ENCODE results near the gene TMEM123.

Gene TMEM123

DNA sequence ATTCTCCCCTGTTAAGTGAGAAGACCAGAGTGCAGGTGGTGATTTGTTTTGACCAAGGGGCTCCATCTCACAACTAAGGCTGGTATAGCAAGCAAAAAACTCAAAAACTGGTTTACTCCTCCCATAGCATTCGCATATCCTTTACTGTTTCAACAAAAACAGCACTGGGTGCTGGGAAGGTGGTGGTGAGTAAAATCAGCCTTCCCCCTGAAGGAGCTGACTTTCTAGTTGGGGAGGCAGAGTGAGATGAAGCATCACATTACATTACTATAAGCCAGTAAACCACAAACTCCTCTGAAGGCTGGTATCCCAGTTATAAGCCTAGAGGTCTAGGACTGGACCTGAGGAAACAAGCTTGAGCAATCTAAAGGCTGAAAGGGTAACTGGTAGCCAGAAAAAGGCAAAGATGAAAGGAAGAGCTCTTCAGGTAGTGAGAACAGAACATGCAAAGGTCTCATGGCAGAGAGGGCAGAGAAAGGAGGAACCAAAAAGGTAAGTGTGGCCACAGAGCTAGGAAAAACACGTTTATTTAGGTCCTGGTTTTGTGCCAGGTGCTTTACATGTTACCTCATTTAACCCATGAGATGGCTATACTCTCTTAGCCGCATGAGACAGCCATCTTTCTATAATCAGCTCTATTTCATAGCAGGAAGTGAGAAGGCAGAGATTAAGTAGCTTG is 22.3 kb downstream of the TMEM123 start:
- TF ChIP-seq, protein P1, sequence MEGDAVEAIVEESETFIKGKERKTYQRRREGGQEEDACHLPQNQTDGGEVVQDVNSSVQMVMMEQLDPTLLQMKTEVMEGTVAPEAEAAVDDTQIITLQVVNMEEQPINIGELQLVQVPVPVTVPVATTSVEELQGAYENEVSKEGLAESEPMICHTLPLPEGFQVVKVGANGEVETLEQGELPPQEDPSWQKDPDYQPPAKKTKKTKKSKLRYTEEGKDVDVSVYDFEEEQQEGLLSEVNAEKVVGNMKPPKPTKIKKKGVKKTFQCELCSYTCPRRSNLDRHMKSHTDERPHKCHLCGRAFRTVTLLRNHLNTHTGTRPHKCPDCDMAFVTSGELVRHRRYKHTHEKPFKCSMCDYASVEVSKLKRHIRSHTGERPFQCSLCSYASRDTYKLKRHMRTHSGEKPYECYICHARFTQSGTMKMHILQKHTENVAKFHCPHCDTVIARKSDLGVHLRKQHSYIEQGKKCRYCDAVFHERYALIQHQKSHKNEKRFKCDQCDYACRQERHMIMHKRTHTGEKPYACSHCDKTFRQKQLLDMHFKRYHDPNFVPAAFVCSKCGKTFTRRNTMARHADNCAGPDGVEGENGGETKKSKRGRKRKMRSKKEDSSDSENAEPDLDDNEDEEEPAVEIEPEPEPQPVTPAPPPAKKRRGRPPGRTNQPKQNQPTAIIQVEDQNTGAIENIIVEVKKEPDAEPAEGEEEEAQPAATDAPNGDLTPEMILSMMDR (IDR thresholded peaks at IDR 0.05; ENCODE audit: extremely low read depth, missing control alignments) = no peak
- peak; percentile 45 for DNase-seq (ENCODE audit: low spot score)

DNA sequence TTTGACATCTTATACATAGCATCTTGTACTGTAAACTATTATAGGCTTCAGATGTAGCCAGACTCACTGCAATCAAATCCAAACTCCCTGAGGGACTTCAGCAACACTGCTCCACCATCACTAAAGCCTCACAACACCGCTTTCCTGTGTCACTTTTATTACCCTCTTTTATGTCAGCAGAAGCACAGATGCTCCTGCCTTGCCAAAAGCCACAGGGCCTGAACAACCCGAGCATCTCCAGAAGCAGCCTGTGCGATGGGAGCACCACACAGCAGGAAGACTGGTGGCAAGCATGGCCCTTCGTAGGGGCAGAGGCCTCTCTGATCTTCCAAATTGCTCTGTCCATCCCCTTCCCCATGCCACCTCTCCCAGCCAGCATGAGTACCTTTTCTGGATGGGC is 22.9 kb downstream of the TMEM123 start:
- TF ChIP-seq, protein P1 (IDR thresholded peaks at IDR 0.05; ENCODE audit: extremely low read depth, missing control alignments) = no peak
- DNase-seq (ENCODE audit: low spot score) = no peak

DNA sequence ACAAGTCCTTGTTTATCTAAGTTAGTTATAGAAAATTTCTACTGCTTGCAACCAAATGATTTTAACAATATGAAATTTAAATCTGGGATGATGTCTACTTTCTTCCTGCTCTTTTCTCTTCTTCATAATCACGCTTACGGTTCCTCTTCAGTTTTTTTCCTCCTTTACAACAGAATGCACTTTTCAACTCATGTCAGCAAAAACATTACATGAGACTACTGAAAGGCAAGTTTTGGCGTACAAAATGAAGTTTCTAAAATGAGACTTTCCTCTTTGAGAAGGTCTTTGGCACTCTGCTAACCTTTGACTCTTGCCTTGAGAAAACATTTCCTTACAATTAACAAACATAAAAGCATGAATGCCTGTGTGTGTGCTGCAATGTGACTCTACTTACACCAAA is 23.3 kb downstream of the TMEM123 start:
- TF ChIP-seq, protein P1 (IDR thresholded peaks at IDR 0.05; ENCODE audit: extremely low read depth, missing control alignments) = no peak
- no peak for DNase-seq (ENCODE audit: low spot score)

DNA sequence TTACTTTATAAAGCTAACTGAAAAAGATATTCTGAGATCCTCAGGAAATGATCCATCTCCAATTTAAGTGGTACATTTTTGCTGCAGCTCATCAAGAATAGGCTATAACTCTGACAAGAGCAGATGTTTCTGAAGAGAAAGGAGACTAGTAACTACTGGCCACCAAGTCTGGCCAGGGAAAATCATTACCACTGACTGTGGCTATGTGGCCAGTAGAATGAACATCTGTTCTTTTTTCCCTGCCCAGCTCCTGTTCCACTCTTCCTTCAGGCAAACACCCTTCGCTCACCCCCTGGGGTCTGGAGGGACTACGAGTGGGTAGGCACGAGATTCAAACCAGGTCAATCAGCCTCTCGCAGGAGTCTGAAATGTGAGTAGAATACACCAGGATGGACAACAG is 23.9 kb downstream of the TMEM123 start:
- TF ChIP-seq, protein P1 (IDR thresholded peaks at IDR 0.05; ENCODE audit: extremely low read depth, missing control alignments) = no peak
- DNase-seq (ENCODE audit: low spot score) = no peak

DNA sequence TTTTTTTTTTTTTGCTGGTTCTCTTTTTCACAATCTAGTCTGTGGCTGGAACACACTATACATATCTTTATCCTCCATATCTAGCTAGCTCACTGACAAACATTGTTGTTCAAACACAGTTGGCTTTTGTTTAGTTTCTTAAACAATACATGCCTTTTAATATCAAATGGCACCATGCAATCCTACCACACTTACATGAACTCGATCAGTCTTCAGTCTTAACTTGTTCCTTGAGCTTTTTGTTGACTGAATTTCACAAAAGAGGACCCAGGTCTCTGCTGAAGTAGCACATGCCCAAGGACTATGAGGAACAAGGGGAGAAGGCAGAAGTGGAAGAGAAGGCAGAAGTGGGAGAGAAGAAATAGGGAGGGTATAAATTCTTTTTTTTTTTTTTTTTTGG is 25.5 kb downstream of the TMEM123 start:
- TF ChIP-seq, protein P1 (IDR thresholded peaks at IDR 0.05; ENCODE audit: extremely low read depth, missing control alignments) = no peak
- DNase-seq (ENCODE audit: low spot score) = no peak

DNA sequence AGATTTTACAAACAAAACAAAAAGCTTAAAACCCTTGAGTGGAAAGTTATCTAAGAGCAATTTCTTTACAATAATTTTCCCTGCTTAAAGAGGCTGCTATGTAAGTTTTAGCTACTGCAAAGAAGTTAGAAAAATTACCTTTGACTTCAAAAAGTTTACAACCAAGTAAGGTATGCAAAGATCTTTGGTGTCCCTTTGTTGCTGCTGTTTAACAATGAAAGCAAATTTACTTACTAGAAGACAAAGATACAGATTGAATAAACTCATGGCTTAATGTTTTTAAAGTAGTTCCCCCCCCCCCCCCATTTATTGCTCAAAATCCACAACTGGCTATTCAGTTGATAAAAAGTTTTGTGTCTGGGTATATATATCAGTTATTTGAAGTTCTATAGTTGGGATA is 26.0 kb downstream of the TMEM123 start:
- DNase-seq (ENCODE audit: low spot score) = no peak

DNA sequence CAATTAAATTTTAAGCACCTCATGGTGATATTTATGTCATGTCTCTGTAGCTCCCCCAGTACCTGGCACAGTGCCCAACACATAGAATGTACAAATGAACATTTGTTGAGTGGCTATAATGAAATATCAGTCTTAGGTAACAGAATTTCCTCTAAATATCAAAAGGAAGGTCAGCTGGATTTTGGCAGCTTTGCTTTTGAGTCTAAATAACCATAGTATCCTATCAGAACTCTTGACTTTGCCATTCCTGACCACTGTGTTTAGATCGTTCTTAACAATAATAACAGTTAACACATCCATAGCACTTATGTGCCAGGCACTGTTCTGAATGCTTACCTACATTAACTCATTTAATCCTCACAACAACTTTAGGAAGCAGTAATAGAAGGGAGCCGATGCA is 26.6 kb downstream of the TMEM123 start:
- TF ChIP-seq, protein P1 (IDR thresholded peaks at IDR 0.05; ENCODE audit: extremely low read depth, missing control alignments) = no peak
- no peak for DNase-seq (ENCODE audit: low spot score)

More for the DNA sequence above, 26.0 kb downstream of the TMEM123 start:
- TF ChIP-seq, protein P1 (IDR thresholded peaks at IDR 0.05; ENCODE audit: extremely low read depth, missing control alignments) = no peak
